Heart right ventricle (tissue), 16 donors: ENCODE data around the gene B3GNT3. TPM values are rescaled to one million over a fixed set of nuclear protein-coding genes. Genes with fewer than 3 reads are reported as not detected.

ENCODE experiments used
- ATAC-seq, 8 donors: fragments of 200-7000 bp; cut with Tn5 transposase; one replicate each; pipeline ENCODE4 v1.9.1; 2020; ENCODE audit warnings: mild to moderate bottlenecking in 8 of 8, moderate library complexity in 8 of 8, moderate number of reproducible peaks in 1 of 8
- DNase-seq, 2 donors: peaks; one replicate each; pipeline ENCODE4 v3.0.0-alpha.2; 2020
- H3K27ac ChIP-seq, 10 donors: fragments of 200-600 bp; sonication (generic) in 2 of 10; one replicate each; pipeline versions ENCODE4 v1.5.0 to v1.8.0; 2020 to 2022; ENCODE audit warnings: mild to moderate bottlenecking in 3 of 10
- H3K27me3 ChIP-seq, 7 donors: fragments of 200-600 bp; one replicate each; pipeline ENCODE4 v1.8.0; 2021 to 2022; ENCODE audit warnings: mild to moderate bottlenecking in 2 of 7
- H3K36me3 ChIP-seq, 9 donors: fragments of 200-600 bp; sonication (generic) in 1 of 9; one replicate each; pipeline versions ENCODE4 v1.5.0 to v1.8.0; 2020 to 2022; ENCODE audit warnings: mild to moderate bottlenecking in 2 of 9
- H3K4me1 ChIP-seq, 9 donors: fragments of 200-600 bp; sonication (generic) in 1 of 9; one replicate each; pipeline versions ENCODE4 v1.5.0 to v1.8.0; 2020 to 2022; ENCODE audit warnings: mild to moderate bottlenecking in 4 of 9
- H3K4me3 ChIP-seq, 10 donors: fragments of 200-600 bp; sonication (generic) in 2 of 10; one replicate each; pipeline versions ENCODE4 v1.5.0 to v1.8.0; 2020 to 2022; ENCODE audit warnings: mild to moderate bottlenecking in 7 of 10, moderate library complexity in 2 of 10
- H3K9me3 ChIP-seq, 11 donors: fragments of 200-600 bp in 10 of 11; sonication (generic) in 2 of 11; one replicate each; pipeline versions ENCODE4 v1.5.0 to v1.8.0; 2013 to 2022; ENCODE audit warnings: mild to moderate bottlenecking in 2 of 11, control low read depth in 1 of 11, moderate library complexity in 1 of 11
- CTCF ChIP-seq, 9 donors: fragments of 200-600 bp; sonication (generic) in 2 of 9; IDR thresholded peaks; one replicate each; pipeline versions ENCODE4 v1.5.0 to v1.8.0; 2021 to 2022; ENCODE audit warnings: antibody characterized with exemption in 9 of 9, mild to moderate bottlenecking in 5 of 9, moderate library complexity in 1 of 9
- WGBS, 2 donors: extraction: QIAGEN DNeasy Blood & Tissue Kit; methylation state at CpG; one replicate each; pipeline ENCODE4 v1.1.7; 2013; ENCODE audit warnings: inconsistent platforms in 1 of 2; 5-methylcytosine and 5-hydroxymethylcytosine counted together
- intact Hi-C, 10 donors: fragments of 100-400 bp; cut with DNase I; formaldehyde crosslinking; loops; one replicate each; pipeline versions ENCODE4 v1.11.1 to v1.14.2; 2022
- polyA plus RNA-seq, 2 donors: library from polyadenylated mRNA; stranded (reverse); fragments of 200-250 nt; gene quantifications; one replicate each; pipeline ENCODE4 v1.2.3, GENCODE V29; 2013
- total RNA-seq, 10 donors: library from RNA; stranded (reverse); fragmentation: NEBNext Ultra II Directional in 3 of 10; extraction: Animal tissue kit (Norgen Biotek cat#: 25700) in 3 of 10; gene quantifications; one replicate each; pipeline versions ENCODE4 v1.2.1 to v1.2.4, GENCODE V29; 2021 to 2023
- donor health status: Arrhythmogenic right ventricular cardiomyopathy.
- donor health status: ischemic (EF 13 %, LVEDD 7.1; RV severe dilation, severe dysfunction).
- donor health status: healthy with polysubstance abuse.
- donor health status: DM: no; HTN: yes; CAD: no.
- donor health status: DM: no; HTN: no; CAD: no.
- donor health status: ischemic (EF 25% LVEDD 6.9; RV normal size, moderate dysfunction).
- donor health status: ischemic (EF 25% LVEDD 5.7; RV mildly dilated, moderate dysfunction).
- donor health status: healthy.
- donor health status: DM: yes; HTN: yes; CAD: no.
- donor health status: Ischemic cardiomyopathy.
- donor health status: ischemic (EF 35%, LVEDD 5.7; RV mildly dilated, moderate dysfunction).
- donor health status: nonischemic (EF 11% LVEDD 7.7; RV severe dilation, severe dysfunction).
- donor health status: DM: yes; HTN: yes; CAD: no.
- donor health status: PGD.
- donor health status: ischemic (EF 29% LVEDD 5.4; RV normal size, mild dysfunction).
- donor health status: nonischemic (EF 23%, LVEDD 6.1; RV moderate dilation, normal function).

The B3GNT3 gene
- total and polyA plus RNA-seq, 12 donors, result not detected

- 60 to 65% methylated on average over 12 of the region's 12 CpGs for WGBS, 2 donors
- no peak overlapping the region for H3K4me3 ChIP-seq
- H3K4me1 ChIP-seq, result peaks cover 0 to 14% (median 0%) of the 10 kb centered on the region in 9 donors
- no peaks in the 10 kb centered on the region for H3K9me3 ChIP-seq
- intact Hi-C loops, result no loop called here
- no peak for TF ChIP-seq CTCF (IDR thresholded peaks at IDR 0.05)
- no peak for DNase-seq
- no peaks in the 10 kb centered on the region for H3K36me3 ChIP-seq
- no peak overlapping the region for H3K27ac ChIP-seq
- H3K27me3 ChIP-seq, result peaks cover 0 to 82% (median 24%) of the 10 kb centered on the region in 7 donors
- ATAC-seq, result no peak
These were observed 7.4 kb downstream of the B3GNT3 start for GRCh38 chr19:17802137-17802858.

- no peaks in the 10 kb centered on the region for H3K9me3 ChIP-seq
- DNase-seq, result peak in 1 of 2 donors; percentile 20
- peaks cover 0 to 82% (median 27%) of the 10 kb centered on the region in 7 donors for H3K27me3 ChIP-seq
- intact Hi-C loops, result no loop called here
- ATAC-seq, result peak in 1 of 8 donors; percentile 31
- TF ChIP-seq CTCF (IDR thresholded peaks at IDR 0.05), result no peak
- H3K36me3 ChIP-seq, result no peaks in the 10 kb centered on the region
- 66 to 70% methylated on average over 14 of the region's 14 CpGs for WGBS, 2 donors
- H3K4me3 ChIP-seq, result no peak overlapping the region
- H3K4me1 ChIP-seq, result peaks cover 0 to 14% (median 0%) of the 10 kb centered on the region in 9 donors
- no peak overlapping the region for H3K27ac ChIP-seq
These were observed 8.4 kb downstream of the B3GNT3 start for GRCh38 chr19:17803264-17803896.

GRCh38 chr19:17805427-17805826, 10.5 kb downstream of the B3GNT3 start:
- peaks cover 0 to 14% (median 0%) of the 10 kb centered on the region in 9 donors for H3K4me1 ChIP-seq
- peaks cover 0 to 81% (median 35%) of the 10 kb centered on the region in 7 donors for H3K27me3 ChIP-seq
- intact Hi-C loops, result no loop called here
- no peak overlapping the region for H3K27ac ChIP-seq
- no peak overlapping the region for H3K4me3 ChIP-seq
- no peak for TF ChIP-seq CTCF (IDR thresholded peaks at IDR 0.05)
- H3K9me3 ChIP-seq, result no peaks in the 10 kb centered on the region
- DNase-seq (no peak), ATAC-seq (no peak)
- WGBS, 2 donors, result 79 to 82% methylated on average over 4 of the region's 4 CpGs
- no peaks in the 10 kb centered on the region for H3K36me3 ChIP-seq

- 70 to 77% methylated on average over 3 of the region's 3 CpGs for WGBS, 2 donors
- peaks cover 0 to 75% (median 35%) of the 10 kb centered on the region in 7 donors for H3K27me3 ChIP-seq
- ATAC-seq, result no peak
- no peak for DNase-seq
- H3K9me3 ChIP-seq, result peaks cover 0 to 8% (median 0%) of the 10 kb centered on the region in 11 donors
- intact Hi-C loops, result no loop called here
- no peaks in the 10 kb centered on the region for H3K36me3 ChIP-seq
- H3K27ac ChIP-seq, result no peak overlapping the region
- peaks cover 0 to 14% (median 0%) of the 10 kb centered on the region in 9 donors for H3K4me1 ChIP-seq
- no peak for TF ChIP-seq CTCF (IDR thresholded peaks at IDR 0.05)
- no peak overlapping the region for H3K4me3 ChIP-seq
These were observed 12.0 kb downstream of the B3GNT3 start for GRCh38 chr19:17806945-17807344.
